Type B pancreatic cell (in vitro differentiated cells): Measurements from ENCODE around the gene ZNF500. TPM values are rescaled to one million over a fixed set of nuclear protein-coding genes. Genes with fewer than 3 reads are reported as not detected.
A peak's percentile ranks its signal among the peaks of the same experiment; 100 is the strongest.

Experiments
- DNase-seq: peaks from one replicate; pipeline ENCODE4 v3.0.0; 2021; ENCODE audit warnings: mixed read lengths; ENCODE audit not compliant: unreplicated experiment; ENCODE audit errors: extremely low spot score
- H3K27ac Mint-ChIP-seq: 2 replicates; pipeline ENCODE4 v1.8.0; 2021; ENCODE audit warnings: mild to moderate bottlenecking, mixed read lengths
- H3K27me3 Mint-ChIP-seq: 2 replicates; pipeline ENCODE4 v1.8.0; 2021; ENCODE audit warnings: mixed read lengths
- H3K36me3 Mint-ChIP-seq: 2 replicates; pipeline ENCODE4 v1.8.0; 2021; ENCODE audit warnings: mixed read lengths
- H3K4me1 Mint-ChIP-seq: one replicate; pipeline ENCODE4 v1.8.0; 2021; ENCODE audit warnings: mixed read lengths; ENCODE audit not compliant: unreplicated experiment
- H3K4me3 Mint-ChIP-seq: 2 replicates; pipeline ENCODE4 v1.8.0; 2021; ENCODE audit warnings: mild to moderate bottlenecking, mixed read lengths
- H3K9me3 Mint-ChIP-seq: 2 replicates; pipeline ENCODE4 v1.8.0; 2021; ENCODE audit warnings: mixed read lengths
- total RNA-seq: library from RNA; stranded (reverse); gene quantifications from 2 replicates; pipeline ENCODE4 v1.2.1, GENCODE V29; 2021; ENCODE audit warnings: low replicate concordance
- TF ChIP-seq, protein P1 (sequence below): fragments of 200-600 bp; sonication (generic); conservative IDR thresholded peaks from 2 replicates; pipeline ENCODE4 v1.5.0; 2021; ENCODE audit warnings: antibody characterized with exemption, mild to moderate bottlenecking

ZNF500 gene
- total RNA-seq, 1 donor from 2014 or later = 21.0 TPM

GRCh38 chr16:4714996-4715395 lies 52.0 kb downstream of the ZNF500 start:
- TF ChIP-seq, protein P1, sequence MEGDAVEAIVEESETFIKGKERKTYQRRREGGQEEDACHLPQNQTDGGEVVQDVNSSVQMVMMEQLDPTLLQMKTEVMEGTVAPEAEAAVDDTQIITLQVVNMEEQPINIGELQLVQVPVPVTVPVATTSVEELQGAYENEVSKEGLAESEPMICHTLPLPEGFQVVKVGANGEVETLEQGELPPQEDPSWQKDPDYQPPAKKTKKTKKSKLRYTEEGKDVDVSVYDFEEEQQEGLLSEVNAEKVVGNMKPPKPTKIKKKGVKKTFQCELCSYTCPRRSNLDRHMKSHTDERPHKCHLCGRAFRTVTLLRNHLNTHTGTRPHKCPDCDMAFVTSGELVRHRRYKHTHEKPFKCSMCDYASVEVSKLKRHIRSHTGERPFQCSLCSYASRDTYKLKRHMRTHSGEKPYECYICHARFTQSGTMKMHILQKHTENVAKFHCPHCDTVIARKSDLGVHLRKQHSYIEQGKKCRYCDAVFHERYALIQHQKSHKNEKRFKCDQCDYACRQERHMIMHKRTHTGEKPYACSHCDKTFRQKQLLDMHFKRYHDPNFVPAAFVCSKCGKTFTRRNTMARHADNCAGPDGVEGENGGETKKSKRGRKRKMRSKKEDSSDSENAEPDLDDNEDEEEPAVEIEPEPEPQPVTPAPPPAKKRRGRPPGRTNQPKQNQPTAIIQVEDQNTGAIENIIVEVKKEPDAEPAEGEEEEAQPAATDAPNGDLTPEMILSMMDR = no peak
- no peak overlapping the region for H3K27ac Mint-ChIP-seq
- DNase-seq = no peak
- no peak overlapping the region for H3K4me3 Mint-ChIP-seq
- H3K36me3 Mint-ChIP-seq = peaks cover 12% of the 10 kb centered on the region
- H3K9me3 Mint-ChIP-seq = no peaks in the 10 kb centered on the region
- H3K27me3 Mint-ChIP-seq = no peaks in the 10 kb centered on the region
- no peaks in the 10 kb centered on the region for H3K4me1 Mint-ChIP-seq

DNA sequence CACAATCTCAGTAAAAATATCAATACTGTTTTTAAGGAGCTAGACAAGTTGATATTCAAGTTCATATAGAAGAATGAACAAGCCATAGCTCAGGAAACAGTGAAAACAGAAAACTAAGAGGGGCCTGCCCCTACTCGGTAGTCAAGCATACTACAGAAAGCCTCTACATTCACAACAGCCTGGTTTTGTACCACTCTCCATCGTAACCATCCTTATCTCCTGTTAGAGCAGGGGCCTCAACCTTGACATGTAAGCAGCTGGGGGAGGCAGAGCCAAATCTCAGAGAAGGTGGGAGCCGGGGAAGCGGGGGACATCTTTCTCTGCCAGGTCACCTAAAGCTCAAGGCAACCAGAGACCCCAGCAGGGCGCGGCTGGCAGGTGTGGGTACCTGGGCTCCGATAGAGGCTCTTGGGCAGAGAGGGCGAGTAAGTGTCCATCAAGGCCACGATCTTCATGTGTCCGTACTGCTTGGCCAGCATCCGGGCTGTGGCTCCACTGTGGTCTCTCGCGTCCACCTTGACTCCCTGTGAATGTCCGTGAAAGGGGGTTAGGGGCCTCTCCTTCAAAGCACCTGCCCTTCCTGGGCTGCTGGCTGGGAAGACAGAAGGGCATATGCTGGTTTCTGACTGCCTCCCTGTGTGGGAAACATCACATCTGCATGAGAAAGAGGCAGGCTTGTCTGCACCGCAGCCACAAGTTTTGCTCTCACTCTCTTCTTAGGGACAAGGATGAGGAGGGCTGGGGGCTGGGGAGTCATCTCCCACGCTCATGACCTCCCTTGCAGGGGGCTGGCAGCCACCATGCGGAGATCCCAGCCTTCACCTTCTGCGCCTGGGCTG lies 53.1 kb downstream of the ZNF500 start:
- DNase-seq = no peak
- Mint-ChIP-seq H3K4me3 (no peak overlapping the region), H3K4me1 (no peaks in the 10 kb centered on the region), H3K27me3 (no peaks in the 10 kb centered on the region), H3K36me3 (peaks cover 15% of the 10 kb centered on the region), H3K27ac (no peak overlapping the region), H3K9me3 (no peaks in the 10 kb centered on the region)
- TF ChIP-seq, protein P1 = no peak

DNA sequence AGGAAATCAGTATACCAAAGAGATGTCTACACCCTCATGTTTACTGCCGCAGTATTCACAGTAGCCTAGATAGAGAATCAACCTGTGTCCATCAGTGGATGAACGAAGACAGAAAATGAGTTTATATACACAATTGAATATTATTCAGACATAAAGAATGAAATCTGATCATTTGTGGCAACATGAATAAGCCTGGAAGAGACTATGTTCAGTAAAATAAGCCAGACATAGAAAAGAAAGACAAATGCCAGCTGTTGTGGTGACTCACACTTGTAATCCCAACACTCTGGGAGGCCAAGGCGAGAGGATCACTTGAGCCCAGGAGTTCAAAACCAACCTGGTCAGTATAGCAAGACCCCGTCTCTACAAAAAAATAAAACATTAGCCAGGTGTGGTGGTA lies 57.5 kb downstream of the ZNF500 start:
- peaks cover 6% of the 10 kb centered on the region for H3K4me1 Mint-ChIP-seq
- H3K36me3 Mint-ChIP-seq = peaks cover 26% of the 10 kb centered on the region

DNA sequence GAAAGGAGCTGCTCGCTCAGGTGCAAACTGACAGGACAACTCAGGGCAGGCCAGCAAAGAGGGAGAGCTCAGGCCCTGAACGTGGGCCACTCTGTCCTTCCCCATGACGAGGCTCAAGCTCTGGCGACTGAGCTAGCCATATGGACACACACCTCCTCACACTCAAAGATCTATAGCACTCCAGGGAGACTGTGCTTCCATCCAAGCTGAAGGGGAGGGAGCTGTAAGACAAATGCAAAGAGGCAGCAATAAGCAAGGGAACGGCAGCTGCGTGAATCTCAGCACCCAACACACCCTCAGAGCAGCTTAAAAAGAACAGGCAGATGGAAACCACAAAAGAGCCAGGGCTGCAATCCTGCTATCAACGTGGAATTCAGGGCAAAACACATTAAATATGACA lies 60.1 kb downstream of the ZNF500 start:
- TF ChIP-seq, protein P1 = no peak
- Mint-ChIP-seq H3K4me1 (peaks cover 6% of the 10 kb centered on the region), H3K27ac (peak overlapping the region; percentile 42), H3K36me3 (peaks cover 18% of the 10 kb centered on the region), H3K9me3 (no peaks in the 10 kb centered on the region), H3K4me3 (no peak overlapping the region), H3K27me3 (no peaks in the 10 kb centered on the region)
- no peak for DNase-seq

More for the DNA sequence above, 57.5 kb downstream of the ZNF500 start:
- no peak for DNase-seq
- Mint-ChIP-seq H3K27ac (no peak overlapping the region), H3K9me3 (no peaks in the 10 kb centered on the region), H3K27me3 (no peaks in the 10 kb centered on the region), H3K4me3 (no peak overlapping the region)
- TF ChIP-seq, protein P1 = no peak

GRCh38 chr16:4704913-4705312 lies 62.0 kb downstream of the ZNF500 start:
- Mint-ChIP-seq H3K9me3 (no peaks in the 10 kb centered on the region), H3K4me1 (peaks cover 6% of the 10 kb centered on the region), H3K27ac (no peak overlapping the region), H3K36me3 (peaks cover 14% of the 10 kb centered on the region), H3K4me3 (no peak overlapping the region), H3K27me3 (no peaks in the 10 kb centered on the region)
- TF ChIP-seq, protein P1 = no peak
- DNase-seq = no peak
